K562 (cell line): ENCODE results near the gene SLC11A1. TPM values are rescaled to one million over a fixed set of nuclear protein-coding genes. Genes with fewer than 3 reads are reported as not detected.

Experiments used
- ATAC-seq: fragments of 200-7000 bp; cut with Tn5 transposase; 3 replicates; pipeline ENCODE4 v1.9.1; 2020; ENCODE audit warnings: moderate library complexity
- BruUV-seq: library from RNA; stranded (reverse); fragments of 400-500 nt; replicated peaks from 2 replicates; lab custom pipeline; 2021; lab: Mats Ljungman, UMichigan
- CTCF ChIA-PET: fragments of 300-600 bp; formaldehyde crosslinking; extraction: SDS; loops from one replicate; lab custom pipeline; 2021; ENCODE audit warnings: low intra/inter-chr PET ratio; lab: Yijun Ruan, JAX
- POLR2A ChIA-PET: fragments of 300-600, 350-650 bp; sonication (Branson Sonifier 250); formaldehyde crosslinking; extraction: SDS; loops from one replicate; lab custom pipeline; 2021; ENCODE audit warnings: antibody characterized with exemption, inconsistent platforms; lab: Yijun Ruan, JAX
- DNase-seq, 4 experiments: peaks; one replicate each; pipeline versions ENCODE4 v3.0.0 to v3.0.0-alpha.2; 2011 to 2018; ENCODE audit warnings: low spot score in 3 of 4, mixed read lengths in 3 of 4; ENCODE audit errors: extremely low read depth in 1 of 4
- FAIRE-seq: peaks from 2 replicates; lab custom pipeline; 2011; peaks lifted over from hg19 to GRCh38; lab: Jason Lieb, UNC
- H2AFZ ChIP-seq: 2 replicates; pipeline ENCODE4 v1.6.0; 2011; ENCODE audit warnings: low read depth, low read length, control low read depth, inconsistent platforms
- H3K27ac ChIP-seq: fragments of 200-600 bp; 3 replicates; pipeline ENCODE4 v1.8.0; 2011; ENCODE audit warnings: low read depth, mild to moderate bottlenecking, control low read depth, inconsistent platforms, low read length, moderate library complexity, mixed read lengths; ENCODE audit errors: extremely low read depth
- H3K27me3 ChIP-seq, 2 experiments: fragments of 300-600 bp in 1 of 2; 2 replicates in 1 of 2; 3 replicates in 1 of 2; pipeline versions ENCODE4 v1.6.0 to v1.8.0; 2011; ENCODE audit warnings: inconsistent platforms in 2 of 2, low read length in 2 of 2, mild to moderate bottlenecking in 1 of 2, mixed read lengths in 1 of 2, moderate library complexity in 1 of 2; ENCODE audit not compliant: control insufficient read depth in 2 of 2, insufficient read depth in 2 of 2
- H3K36me3 ChIP-seq: fragments of 300-600 bp; 3 replicates; pipeline ENCODE4 v1.8.0; 2011; ENCODE audit warnings: mild to moderate bottlenecking, low read length, inconsistent platforms; ENCODE audit not compliant: control insufficient read depth, insufficient read depth
- H3K4me1 ChIP-seq, 2 experiments: fragments of 200-600 bp in 1 of 2; replicated peaks in 1 of 2; 2 replicates in 1 of 2; 3 replicates in 1 of 2; pipeline versions ENCODE4 v1.5.1 to v1.8.0; 2011; ENCODE audit warnings: inconsistent platforms in 2 of 2, low read length in 2 of 2, mild to moderate bottlenecking in 1 of 2, mixed read lengths in 1 of 2, moderate library complexity in 1 of 2; ENCODE audit not compliant: control insufficient read depth in 2 of 2, insufficient read depth in 2 of 2
- H3K4me2 ChIP-seq: 2 replicates; pipeline ENCODE4 v1.6.1; 2011; ENCODE audit warnings: low read length, control low read depth, inconsistent platforms, mixed read lengths; ENCODE audit not compliant: insufficient read depth
- H3K4me3 ChIP-seq: fragments of 200-600 bp; sonication (generic), shearing (Covaris generic); 2 replicates; pipeline ENCODE4 v1.5.1; 2016; ENCODE audit warnings: control low read depth, inconsistent platforms
- H3K79me2 ChIP-seq: fragments of 200-600 bp; 3 replicates; pipeline ENCODE4 v1.8.0; 2011; ENCODE audit warnings: low read length, inconsistent platforms; ENCODE audit not compliant: control insufficient read depth, insufficient read depth
- H3K9ac ChIP-seq, 2 experiments: 2 replicates each; pipeline versions ENCODE4 v1.6.0 to v1.6.1; 2011; ENCODE audit warnings: low read depth in 2 of 2, low read length in 2 of 2, control low read depth in 1 of 2, inconsistent platforms in 1 of 2, mild to moderate bottlenecking in 1 of 2, mixed read lengths in 1 of 2; ENCODE audit not compliant: insufficient read depth in 1 of 2
- H3K9me1 ChIP-seq: one replicate; pipeline ENCODE4 v1.6.0; 2011; ENCODE audit warnings: inconsistent platforms, mild to moderate bottlenecking, low read length, moderate library complexity; ENCODE audit not compliant: control insufficient read depth, insufficient read depth
- H3K9me3 ChIP-seq: replicated peaks from 2 replicates; pipeline ENCODE4 v1.5.1; 2011; ENCODE audit warnings: low read depth, low read length, inconsistent platforms; ENCODE audit not compliant: control insufficient read depth, insufficient read depth
- H4K20me1 ChIP-seq: replicated peaks from 2 replicates; pipeline ENCODE4 v1.6.1; 2011; ENCODE audit warnings: low read length, inconsistent platforms, mixed read lengths; ENCODE audit not compliant: control insufficient read depth, insufficient read depth
- CBX5 ChIP-seq: IDR thresholded peaks from 2 replicates; pipeline ENCODE4 v1.6.1; 2014; ENCODE audit warnings: low read depth, borderline replicate concordance
- CXXC5 ChIP-seq: fragments of 250-450 bp; sonication (Bioruptor Pico); IDR thresholded peaks from 2 replicates; pipeline ENCODE4 v1.8.0; 2022; ENCODE audit warnings: inconsistent platforms, mild to moderate bottlenecking, moderate library complexity
- FOXA1 ChIP-seq: fragments of 450-650 bp; IDR thresholded peaks from 2 replicates; pipeline ENCODE4 v1.6.1; 2016; ENCODE audit warnings: mild to moderate bottlenecking, borderline replicate concordance
- FUS ChIP-seq: fragments of 200-400 bp; formaldehyde crosslinking; optimal IDR thresholded peaks from 2 replicates; pipeline ENCODE3; 2017; ENCODE audit warnings: low read depth, low read length
- HINFP ChIP-seq: fragments of 450-650 bp; conservative IDR thresholded peaks from 2 replicates; pipeline ENCODE4 v1.6.1; 2016; ENCODE audit warnings: missing genetic modification characterization, low read depth, mild to moderate bottlenecking, control low read depth, missing compliant biosample characterization
- L3MBTL2 ChIP-seq: fragments of 450-650 bp; IDR thresholded peaks from 2 replicates; pipeline ENCODE4 v1.6.1; 2016; ENCODE audit warnings: mild to moderate bottlenecking, moderate library complexity
- LEF1 ChIP-seq: fragments of 450-650 bp; IDR thresholded peaks from 2 replicates; pipeline ENCODE4 v1.6.1; 2016; ENCODE audit warnings: mild to moderate bottlenecking
- NR2F6 ChIP-seq: fragments of 450-650 bp; formaldehyde crosslinking; IDR thresholded peaks from 2 replicates; pipeline ENCODE4 v1.4.0; 2020; ENCODE audit warnings: mild to moderate bottlenecking
- POLR2AphosphoS5 ChIP-seq: IDR thresholded peaks from 2 replicates; pipeline ENCODE4 v1.6.1; 2011; ENCODE audit warnings: mild to moderate bottlenecking, low read depth, low read length, moderate library complexity; ENCODE audit not compliant: control insufficient read depth, insufficient read depth
- RAD51 ChIP-seq: fragments of 450-650 bp; IDR thresholded peaks from 2 replicates; pipeline ENCODE4 v1.7.1; 2016; ENCODE audit warnings: low read depth, mild to moderate bottlenecking, borderline replicate concordance
- RBM25 ChIP-seq: fragments of 200-400 bp; formaldehyde crosslinking; IDR thresholded peaks from 2 replicates; pipeline ENCODE4 v1.6.1; 2018; ENCODE audit warnings: low read length, low read depth, moderate library complexity; ENCODE audit not compliant: severe bottlenecking
- SMAD3 ChIP-seq: fragments of 450-650 bp; formaldehyde crosslinking; conservative IDR thresholded peaks from 2 replicates; pipeline ENCODE4 v1.4.0; 2020; ENCODE audit warnings: mild to moderate bottlenecking
- SRF ChIP-seq, 2 experiments: fragments of 250-450, 450-650 bp in 1 of 2; sonication (Bioruptor Pico) in 1 of 2; sonication (generic) in 1 of 2; formaldehyde crosslinking; IDR thresholded peaks; 2 replicates each; pipeline versions ENCODE4 v1.5.0 to v1.5.1; 2020 to 2022; ENCODE audit warnings: mild to moderate bottlenecking in 1 of 2, missing genetic modification reagents in 1 of 2
- SRSF1 ChIP-seq: fragments of 200-400 bp; formaldehyde crosslinking; IDR thresholded peaks from 2 replicates; pipeline ENCODE4 v1.6.1; 2017; ENCODE audit warnings: mild to moderate bottlenecking, low read depth, low read length, moderate library complexity
- STAT5B ChIP-seq: fragments of 250-450 bp; sonication (Bioruptor Pico); IDR thresholded peaks from 2 replicates; pipeline ENCODE4 v1.8.0; 2021; ENCODE audit warnings: mild to moderate bottlenecking, inconsistent platforms
- TAF1 ChIP-seq: IDR thresholded peaks from 2 replicates; pipeline ENCODE4 v1.6.1; 2011; ENCODE audit warnings: mild to moderate bottlenecking, low read length, moderate library complexity; ENCODE audit not compliant: insufficient read depth, control insufficient read depth, severe bottlenecking; ENCODE audit errors: extremely low read depth
- TEAD4 ChIP-seq, 2 experiments: sonication (generic) in 1 of 2; formaldehyde crosslinking in 1 of 2; IDR thresholded peaks; 2 replicates each; pipeline versions ENCODE4 v1.6.1 to v1.8.0; 2012 to 2022; ENCODE audit warnings: borderline replicate concordance in 1 of 2, inconsistent platforms in 1 of 2, low read length in 1 of 2, mild to moderate bottlenecking in 1 of 2, missing genetic modification reagents in 1 of 2
- ZNF146 ChIP-seq: IDR thresholded peaks from one replicate; pipeline ENCODE4 v1.6.1; 2018; ENCODE audit warnings: missing compliant biosample characterization; ENCODE audit not compliant: unreplicated experiment
- ZNF398 ChIP-seq: fragments of 250-450 bp; sonication (Bioruptor Pico); IDR thresholded peaks from 2 replicates; pipeline ENCODE4 v1.8.0; 2021; ENCODE audit warnings: moderate library complexity, mild to moderate bottlenecking, inconsistent platforms
- ZNF778 ChIP-seq: fragments of 450-650 bp; formaldehyde crosslinking; IDR thresholded peaks from 2 replicates; pipeline ENCODE4 v1.4.0; 2020; ENCODE audit warnings: mild to moderate bottlenecking, moderate library complexity
- WGBS: fragments of 100-300 bp; shearing (Covaris generic); methylation state at CpG from one replicate; pipeline ENCODE4 v1.1.6; 2016; ENCODE audit warnings: low coverage, mixed read lengths; ENCODE audit not compliant: insufficient coverage; ENCODE audit errors: missing lambda C conversion rate; 5-methylcytosine and 5-hydroxymethylcytosine counted together
- in situ Hi-C: fragments of 300-500 bp; cut with MboI; formaldehyde crosslinking; loops from 4 replicates; pipeline ENCODE4 v1.15.0; 2018; ENCODE audit warnings: inconsistent platforms, mixed read lengths
- intact Hi-C: fragments of 100-400 bp; cut with micrococcal nuclease; formaldehyde crosslinking; loops from 2 replicates; pipeline ENCODE4 v1.14.2; 2022
- polyA plus RNA-seq, 8 experiments: library from polyadenylated mRNA; depleted of rRNA in 4 of 8; stranded (reverse) in 5 of 8; unstranded in 3 of 8; fragments of >200 nt; fragmentation: Nextera tagmentation in 2 of 8; fragmentation: Illumina TruSeq in 1 of 8; extraction: Ambion mirVana in 2 of 8; extraction: Trizol in 1 of 8; gene quantifications; 2 replicates each; pipeline versions ENCODE4 v1.2.1 to v1.2.3, GENCODE V29; 2011 to 2014; ENCODE audit warnings: inconsistent platforms in 1 of 8, missing spikeins in 1 of 8
- total RNA-seq, 7 experiments: library from RNA; depleted of rRNA in 6 of 7; stranded (reverse); fragments of >200 nt in 6 of 7; fragmentation: Illumina TruSeq in 2 of 7; extraction: Trizol in 2 of 7; gene quantifications; 2 replicates each; pipeline versions ENCODE4 v1.2.1 to v1.2.3, GENCODE V29; 2011 to 2021; ENCODE audit warnings: low replicate concordance in 1 of 7

SLC11A1 gene
- total and polyA plus RNA-seq, 9 of the 15 experiments (the other 6 are each of a cell fraction or from before 2014, with no cell fraction given): 0.35 to 1.6 (median 0.65) TPM

GRCh38 chr2:218419630-218420216, 37.6 kb downstream of the SLC11A1 start:
- intact Hi-C loops (no loop called here), in situ Hi-C loops (no loop called here)
- Histone ChIP-seq H3K9me1 (no peaks in the 10 kb centered on the region), H4K20me1 (no peaks in the 10 kb centered on the region), H3K27me3 (no peaks in the 10 kb centered on the region), H3K9ac (peak overlapping the region in 1 of 2 experiments; percentile 83; a peak in 2 of 4 replicates), H3K36me3 (no peaks in the 10 kb centered on the region), H2AFZ (peak overlapping the region; percentile 63), H3K4me2 (no peak overlapping the region), H3K27ac (no peak overlapping the region; the same call in 2 of the 3 replicates), H3K9me3 (no peaks in the 10 kb centered on the region), H3K4me3 (no peak overlapping the region), H3K79me2 (no peaks in the 10 kb centered on the region), H3K4me1 (peaks cover 37 to 60% of the 10 kb centered on the region in 2 experiments; a peak in 4 of 5 replicates)
- TF ChIP-seq CBX5: no peak
- TF ChIP-seq RAD51: no peak
- no peak for TF ChIP-seq NR2F6 (CRISPR knock-in tag)
- no peak for TF ChIP-seq RBM25
- no peak for TF ChIP-seq STAT5B (CRISPR knock-in tag)
- TF ChIP-seq SRF (CRISPR knock-in tag; IDR thresholded peaks at IDR 0.05): no peak
- TF ChIP-seq SRSF1: no peak
- no peak for TF ChIP-seq ZNF778 (CRISPR knock-in tag)
- TF ChIP-seq HINFP (tag): no peak
- no peak for TF ChIP-seq POLR2AphosphoS5
- TF ChIP-seq ZNF146: no peak
- no peak for TF ChIP-seq CXXC5 (CRISPR knock-in tag)
- no peak for TF ChIP-seq ZNF398 (CRISPR knock-in tag)
- no peak for TF ChIP-seq FUS
- no peak for TF ChIP-seq SMAD3
- no peak for TF ChIP-seq TEAD4 (IDR thresholded peaks at IDR 0.05; ENCODE audit: low read length)
- no peak for TF ChIP-seq TEAD4 (CRISPR knock-in tag; IDR thresholded peaks at IDR 0.05; ENCODE audit: borderline replicate concordance)
- no peak for TF ChIP-seq FOXA1
- no peak for TF ChIP-seq TAF1
- TF ChIP-seq LEF1: no peak
- no peak for TF ChIP-seq L3MBTL2
- WGBS: 77% methylated on average over 7 of the region's 7 CpGs
- FAIRE-seq (no peak), ATAC-seq (no peak), DNase-seq (no peak)
- no TSS peak for BruUV-seq
- CTCF ChIA-PET: no interaction called here
- POLR2A ChIA-PET: interaction anchor here (1.3 kb wide), 1 partner anchor 8 kb away, joined by 4 read pairs; no protein-coding TSS in a partner anchor
